OCI-LY7 (cell line): ENCODE measurements around the gene RIMS4. TPM values are rescaled to one million over a fixed set of nuclear protein-coding genes. Genes with fewer than 3 reads are reported as not detected.

Experiments used
- BruUV-seq: library from RNA; stranded (reverse); fragments of 400-500 nt; replicated peaks from 2 replicates; lab custom pipeline; 2021; lab: Mats Ljungman, UMichigan
- CTCF ChIA-PET: fragments of 300-600 bp; sonication (Branson Sonifier 250); formaldehyde crosslinking; loops from one replicate; lab custom pipeline; 2022; ENCODE audit warnings: antibody characterized with exemption; ENCODE audit not compliant: unreplicated experiment; lab: Charles Lee
- POLR2A ChIA-PET: fragments of 300-600 bp; sonication (Branson Sonifier 250); formaldehyde crosslinking; loops from one replicate; lab custom pipeline; 2022; ENCODE audit warnings: antibody characterized with exemption; lab: Charles Lee
- DNase-seq: peaks from one replicate; pipeline ENCODE4 v3.0.0-alpha.2; 2015; ENCODE audit warnings: low spot score
- H2AFZ ChIP-seq: fragments of 200-600 bp; sonication (generic), shearing (Covaris generic); 2 replicates; pipeline ENCODE4 v1.6.1; 2014; ENCODE audit warnings: mild to moderate bottlenecking, antibody characterized with exemption, low read length, moderate library complexity
- H3K27ac ChIP-seq: fragments of 200-600 bp; sonication (generic); 2 replicates; pipeline ENCODE4 v1.5.1; 2014; ENCODE audit warnings: mixed run types, low read depth, mild to moderate bottlenecking, moderate library complexity, low read length, inconsistent platforms; ENCODE audit not compliant: poor library complexity, severe bottlenecking
- H3K36me3 ChIP-seq: fragments of 200-600 bp; sonication (generic); 2 replicates; pipeline ENCODE4 v1.6.1; 2014; ENCODE audit warnings: mild to moderate bottlenecking, antibody characterized with exemption, low read length, moderate library complexity, mixed read lengths; ENCODE audit not compliant: insufficient read depth
- H3K4me1 ChIP-seq: fragments of 200-600 bp; sonication (generic); 2 replicates; pipeline ENCODE4 v1.5.1; 2014; ENCODE audit warnings: mild to moderate bottlenecking, low read length; ENCODE audit not compliant: insufficient read depth, poor library complexity, severe bottlenecking
- H3K4me2 ChIP-seq: fragments of 200-600 bp; sonication (generic); 2 replicates; pipeline ENCODE4 v1.6.1; 2014; ENCODE audit warnings: mild to moderate bottlenecking, low read length
- H3K4me3 ChIP-seq: fragments of 200-600 bp; sonication (generic); 2 replicates; pipeline ENCODE4 v1.5.1; 2014; ENCODE audit warnings: mild to moderate bottlenecking, low read depth, low read length; ENCODE audit not compliant: poor library complexity, severe bottlenecking
- H3K79me2 ChIP-seq: fragments of 200-600 bp; sonication (generic); 2 replicates; pipeline ENCODE4 v1.6.1; 2016; ENCODE audit warnings: low read depth, mild to moderate bottlenecking, low read length, moderate library complexity, mixed read lengths; ENCODE audit not compliant: insufficient read depth
- H3K9me2 ChIP-seq: fragments of 200-600 bp; sonication (generic); 2 replicates; pipeline ENCODE4 v1.6.1; 2016; ENCODE audit warnings: mild to moderate bottlenecking, low read length, mixed read lengths; ENCODE audit not compliant: insufficient read depth
- H3K9me3 ChIP-seq: fragments of 200-600 bp; sonication (generic); 2 replicates; pipeline ENCODE4 v1.6.1; 2014; ENCODE audit warnings: mild to moderate bottlenecking, mixed run types, low read length, mixed read lengths
- H4K20me1 ChIP-seq: fragments of 200-600 bp; sonication (generic); 2 replicates; pipeline ENCODE4 v1.6.1; 2014; ENCODE audit warnings: mild to moderate bottlenecking, antibody characterized with exemption, low read length, moderate library complexity, mixed read lengths; ENCODE audit not compliant: insufficient read depth
- CTCF ChIP-seq: fragments of 200-600 bp; sonication (generic); conservative IDR thresholded peaks from 2 replicates; pipeline ENCODE4 v1.5.1; 2014; ENCODE audit warnings: mild to moderate bottlenecking, antibody characterized with exemption, low read length, moderate library complexity, mixed read lengths
- EZH2phosphoT487 ChIP-seq: fragments of 200-600 bp; sonication (generic); IDR thresholded peaks from 2 replicates; pipeline ENCODE4 v1.6.1; 2018; ENCODE audit warnings: low read depth, borderline replicate concordance, mild to moderate bottlenecking, mixed run types, antibody characterized with exemption, low read length, moderate library complexity, mixed read lengths
- intact Hi-C: fragments of 100-400 bp; cut with micrococcal nuclease; formaldehyde crosslinking; loops from one replicate; pipeline ENCODE4 v1.10.0; 2022; ENCODE audit not compliant: unreplicated experiment
- total RNA-seq, 2 experiments: library from RNA; depleted of rRNA in 1 of 2; stranded (reverse); fragments of >200 nt in 1 of 2; shearing (Covaris generic) in 1 of 2; gene quantifications; 2 replicates each; pipeline ENCODE4 v1.2.3, GENCODE V29; 2014 to 2022

RIMS4 gene
- total RNA-seq, 2 experiments from 2014 or later, result not detected

GRCh38 chr20:44736170-44737021 lies 74.0 kb downstream of the RIMS4 start:
- CTCF ChIA-PET, result no interaction called here
- intact Hi-C loops, result no loop called here
- H3K4me3 ChIP-seq, result peak overlapping the region; percentile 62

GRCh38 chr20:44735816-44736169 lies 74.6 kb downstream of the RIMS4 start:
- CTCF ChIA-PET, result no interaction called here
- intact Hi-C loops, result no loop called here
- peak overlapping the region; percentile 58 for H3K4me2 ChIP-seq

More at GRCh38 chr20:44736170-44737021, 74.0 kb downstream of the RIMS4 start:
- Histone ChIP-seq H3K4me1 (peaks cover 30% of the 10 kb centered on the region), H4K20me1 (no peaks in the 10 kb centered on the region), H3K27ac (peak overlapping the region; percentile 29), H3K4me2 (peak overlapping the region; percentile 58), H3K79me2 (no peaks in the 10 kb centered on the region), H2AFZ (peak overlapping the region; percentile 91), H3K9me2 (no peaks in the 10 kb centered on the region), H3K36me3 (peaks cover 14% of the 10 kb centered on the region), H3K9me3 (peaks cover 19% of the 10 kb centered on the region)
- POLR2A ChIA-PET, result interaction anchor here (0.8 to 1.3 kb wide), 3 partner anchors 12 to 152 kb away, joined by 3 to 4 read pairs (median 3); no protein-coding TSS in a partner anchor
- DNase-seq, result peak; percentile 88
- no TSS peak for BruUV-seq
- TF ChIP-seq EZH2phosphoT487, result no peak
- TF ChIP-seq CTCF, result no peak

More at GRCh38 chr20:44735816-44736169, 74.6 kb downstream of the RIMS4 start:
- no peak for DNase-seq
- peaks cover 19% of the 10 kb centered on the region for H3K9me3 ChIP-seq
- H4K20me1 ChIP-seq, result no peaks in the 10 kb centered on the region
- POLR2A ChIA-PET, result no interaction called here
- TF ChIP-seq EZH2phosphoT487, result no peak
- TF ChIP-seq CTCF, result no peak
- H3K4me1 ChIP-seq, result peaks cover 30% of the 10 kb centered on the region
- peak overlapping the region; percentile 91; the same call in 1 of the 2 replicates for H2AFZ ChIP-seq
- no peak overlapping the region for H3K27ac ChIP-seq
- no peaks in the 10 kb centered on the region for H3K9me2 ChIP-seq
- no peaks in the 10 kb centered on the region for H3K79me2 ChIP-seq
- BruUV-seq, result no TSS peak
- peak overlapping the region; percentile 62 for H3K4me3 ChIP-seq
- peaks cover 14% of the 10 kb centered on the region for H3K36me3 ChIP-seq
